A673 (cell line): ENCODE results near the gene RAP1GAP2. TPM values are rescaled to one million over a fixed set of nuclear protein-coding genes. Genes with fewer than 3 reads are reported as not detected.

Source experiments
- BruUV-seq: library from RNA; stranded (reverse); fragments of 400-500 nt; replicated peaks from 2 replicates; lab custom pipeline; 2021; lab: Mats Ljungman, UMichigan
- CTCF ChIA-PET: fragments of 300-600 bp; sonication (Branson Sonifier 250); formaldehyde crosslinking; loops from one replicate; lab custom pipeline; 2022; ENCODE audit warnings: antibody characterized with exemption; lab: Charles Lee
- POLR2A ChIA-PET: fragments of 300-600 bp; sonication (Branson Sonifier 250); formaldehyde crosslinking; loops from one replicate; lab custom pipeline; 2022; ENCODE audit warnings: antibody characterized with exemption; ENCODE audit not compliant: low non-redundant PET; lab: Charles Lee
- DNase-seq: peaks from one replicate; pipeline ENCODE4 v3.0.0-alpha.2; 2015; ENCODE audit warnings: low spot score
- H3K27ac ChIP-seq: fragments of 200-600 bp; sonication (generic); 2 replicates; pipeline ENCODE4 v1.5.1; 2016; ENCODE audit warnings: mixed run types, low read depth, mild to moderate bottlenecking, mixed read lengths, antibody characterized with exemption, low read length; ENCODE audit not compliant: poor library complexity, severe bottlenecking
- H3K27me3 ChIP-seq: fragments of 200-600 bp; sonication (generic); replicated peaks from 2 replicates; pipeline ENCODE4 v1.6.1; 2017; ENCODE audit warnings: mixed run types, low read depth, mild to moderate bottlenecking, mixed read lengths, antibody characterized with exemption, low read length; ENCODE audit not compliant: insufficient read depth, poor library complexity
- H3K36me3 ChIP-seq: fragments of 200-600 bp; sonication (generic); 2 replicates; pipeline ENCODE4 v1.6.1; 2016; ENCODE audit warnings: mixed run types, mild to moderate bottlenecking, mixed read lengths, antibody characterized with exemption, low read length; ENCODE audit not compliant: insufficient read depth, poor library complexity, severe bottlenecking
- H3K4me1 ChIP-seq: fragments of 200-600 bp; sonication (generic); 2 replicates; pipeline ENCODE4 v1.6.1; 2017; ENCODE audit warnings: mixed run types, mild to moderate bottlenecking, mixed read lengths, antibody characterized with exemption, low read length; ENCODE audit not compliant: insufficient read depth, poor library complexity, severe bottlenecking
- H3K4me3 ChIP-seq: fragments of 200-600 bp; sonication (generic); 2 replicates; pipeline ENCODE4 v1.5.1; 2016; ENCODE audit warnings: low read depth, mixed run types, mild to moderate bottlenecking, mixed read lengths, low read length; ENCODE audit not compliant: poor library complexity, severe bottlenecking
- H3K9me3 ChIP-seq: fragments of 200-600 bp; sonication (generic); 2 replicates; pipeline ENCODE4 v1.6.1; 2016; ENCODE audit warnings: mixed run types, low read depth, mild to moderate bottlenecking, mixed read lengths, antibody characterized with exemption, low read length; ENCODE audit not compliant: poor library complexity, severe bottlenecking
- EZH2 ChIP-seq: fragments of 200-600 bp; sonication (generic); IDR thresholded peaks from 2 replicates; pipeline ENCODE4 v1.6.1; 2017; ENCODE audit warnings: borderline replicate concordance, low read depth, mild to moderate bottlenecking, mixed read lengths, antibody characterized with exemption, low read length; ENCODE audit not compliant: poor library complexity, severe bottlenecking
- intact Hi-C: fragments of 100-400 bp; cut with micrococcal nuclease; formaldehyde crosslinking; loops from one replicate; pipeline ENCODE4 v1.10.0; 2022; ENCODE audit not compliant: unreplicated experiment
- total RNA-seq: library from RNA; stranded (reverse); gene quantifications from 2 replicates; pipeline ENCODE4 v1.2.3, GENCODE V29; 2021
- TF ChIP-seq, protein P1 (sequence below): fragments of 300-800, 200-600 bp; sonication (generic); conservative IDR thresholded peaks from 2 replicates; pipeline ENCODE4 v1.5.1; 2017; ENCODE audit warnings: low read depth, mild to moderate bottlenecking, antibody characterized with exemption, low read length, moderate library complexity, mixed read lengths

Gene RAP1GAP2
- total RNA-seq, 1 experiment from 2014 or later = 0.06 TPM

DNA sequence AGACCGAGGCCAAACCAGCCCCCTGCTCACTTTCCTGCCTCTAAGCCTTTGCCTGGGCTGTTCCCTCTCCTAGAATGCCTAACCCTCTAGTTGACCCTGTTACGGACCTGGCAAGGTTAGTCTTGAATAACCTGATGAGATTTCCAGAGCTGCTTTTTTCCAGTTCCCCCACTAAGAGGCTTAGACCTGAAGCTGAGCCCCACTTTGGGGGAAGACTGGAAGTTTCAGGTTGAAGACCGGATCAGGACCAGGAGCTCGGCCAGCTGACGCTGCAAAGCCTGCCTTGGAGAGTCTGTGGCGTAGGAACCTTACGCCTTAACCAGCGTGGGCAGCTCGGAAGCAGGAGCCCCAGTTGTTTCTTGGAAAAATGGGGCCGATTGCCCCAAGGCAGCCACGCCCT is 137.4 kb downstream of the RAP1GAP2 start:
- Histone ChIP-seq H3K4me1 (no peaks in the 10 kb centered on the region), H3K27ac (no peak overlapping the region), H3K27me3 (no peaks in the 10 kb centered on the region), H3K9me3 (no peaks in the 10 kb centered on the region), H3K4me3 (no peak overlapping the region), H3K36me3 (no peaks in the 10 kb centered on the region)
- POLR2A ChIA-PET = no interaction called here
- BruUV-seq = no TSS peak
- DNase-seq = no peak
- no peak for TF ChIP-seq EZH2
- TF ChIP-seq, protein P1, sequence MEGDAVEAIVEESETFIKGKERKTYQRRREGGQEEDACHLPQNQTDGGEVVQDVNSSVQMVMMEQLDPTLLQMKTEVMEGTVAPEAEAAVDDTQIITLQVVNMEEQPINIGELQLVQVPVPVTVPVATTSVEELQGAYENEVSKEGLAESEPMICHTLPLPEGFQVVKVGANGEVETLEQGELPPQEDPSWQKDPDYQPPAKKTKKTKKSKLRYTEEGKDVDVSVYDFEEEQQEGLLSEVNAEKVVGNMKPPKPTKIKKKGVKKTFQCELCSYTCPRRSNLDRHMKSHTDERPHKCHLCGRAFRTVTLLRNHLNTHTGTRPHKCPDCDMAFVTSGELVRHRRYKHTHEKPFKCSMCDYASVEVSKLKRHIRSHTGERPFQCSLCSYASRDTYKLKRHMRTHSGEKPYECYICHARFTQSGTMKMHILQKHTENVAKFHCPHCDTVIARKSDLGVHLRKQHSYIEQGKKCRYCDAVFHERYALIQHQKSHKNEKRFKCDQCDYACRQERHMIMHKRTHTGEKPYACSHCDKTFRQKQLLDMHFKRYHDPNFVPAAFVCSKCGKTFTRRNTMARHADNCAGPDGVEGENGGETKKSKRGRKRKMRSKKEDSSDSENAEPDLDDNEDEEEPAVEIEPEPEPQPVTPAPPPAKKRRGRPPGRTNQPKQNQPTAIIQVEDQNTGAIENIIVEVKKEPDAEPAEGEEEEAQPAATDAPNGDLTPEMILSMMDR = no peak
- CTCF ChIA-PET = no interaction called here
- intact Hi-C loops = no loop called here

DNA sequence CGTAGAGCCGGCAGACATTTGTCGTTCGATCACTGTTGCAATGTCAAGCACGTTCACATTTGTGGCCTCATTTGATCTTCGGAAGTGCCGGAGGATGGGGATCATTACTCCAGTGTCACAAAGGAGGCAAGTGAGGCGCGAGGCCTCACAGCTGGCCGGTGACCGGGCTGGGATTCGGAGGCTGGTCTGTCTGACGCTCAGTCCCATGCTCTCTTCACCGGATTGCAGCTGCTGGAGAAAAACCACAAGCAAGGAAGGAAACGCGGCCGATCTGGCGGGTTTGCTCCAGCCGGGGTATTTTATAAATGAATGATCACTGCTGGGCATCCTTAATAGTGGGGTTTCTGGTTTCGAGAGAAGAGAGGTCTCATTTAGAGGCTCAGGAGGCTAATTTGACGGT is 139.4 kb downstream of the RAP1GAP2 start:
- H3K4me3 ChIP-seq = no peak overlapping the region
- no peaks in the 10 kb centered on the region for H3K27me3 ChIP-seq
- ChIA-PET POLR2A (no interaction called here), CTCF (no interaction called here)
- no peaks in the 10 kb centered on the region for H3K4me1 ChIP-seq
- intact Hi-C loops = no loop called here
- H3K9me3 ChIP-seq = no peaks in the 10 kb centered on the region
- no peaks in the 10 kb centered on the region for H3K36me3 ChIP-seq
- TF ChIP-seq, protein P1 = no peak
- no peak for TF ChIP-seq EZH2
- BruUV-seq = no TSS peak
- DNase-seq = no peak
- H3K27ac ChIP-seq = no peak overlapping the region

DNA sequence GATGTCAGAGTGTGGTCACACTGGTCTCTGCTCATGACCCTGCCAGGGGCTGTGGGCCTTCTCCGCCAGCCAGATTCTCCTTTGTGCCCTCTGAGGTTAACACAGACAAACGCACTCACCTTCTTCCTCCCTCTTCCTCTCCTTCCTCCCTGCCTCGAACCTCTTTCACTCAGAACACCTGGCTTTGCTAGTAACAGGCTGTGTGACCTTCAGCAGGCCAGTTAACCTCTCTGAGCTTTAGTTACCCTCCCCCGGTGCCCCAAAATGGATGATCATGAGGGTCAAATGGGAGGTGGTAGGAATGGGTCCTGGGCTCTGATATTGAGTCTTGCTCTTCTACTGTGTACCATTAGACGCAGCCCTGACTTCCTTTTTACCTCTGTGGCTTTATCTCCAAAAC is 140.1 kb downstream of the RAP1GAP2 start:
- Histone ChIP-seq H3K27me3 (no peaks in the 10 kb centered on the region), H3K27ac (no peak overlapping the region), H3K4me1 (no peaks in the 10 kb centered on the region), H3K4me3 (no peak overlapping the region), H3K9me3 (no peaks in the 10 kb centered on the region), H3K36me3 (no peaks in the 10 kb centered on the region)
- BruUV-seq = no TSS peak
- no peak for TF ChIP-seq EZH2
- TF ChIP-seq, protein P1 = no peak
- DNase-seq = no peak
- ChIA-PET POLR2A (no interaction called here), CTCF (no interaction called here)
- intact Hi-C loops = no loop called here
